Neural cell (in vitro differentiated cells): Measurements from ENCODE around the gene FYCO1.

Experiments
- CTCF ChIP-seq: fragments of 450-650 bp; IDR thresholded peaks from 2 replicates; pipeline ENCODE4 v1.5.1; 2014; ENCODE audit warnings: antibody characterized with exemption, mild to moderate bottlenecking, moderate library complexity; ENCODE audit not compliant: poor library complexity, severe bottlenecking
- EP300 ChIP-seq: fragments of 450-650 bp; conservative IDR thresholded peaks from 2 replicates; pipeline ENCODE4 v1.6.1; 2014; ENCODE audit warnings: antibody characterized with exemption, mild to moderate bottlenecking, moderate library complexity; ENCODE audit not compliant: poor library complexity, severe bottlenecking
- EZH2 ChIP-seq: fragments of 200-600, 300-800 bp; shearing (Covaris generic), sonication (generic); IDR thresholded peaks from 2 replicates; pipeline ENCODE4 v1.6.1; 2014; ENCODE audit warnings: antibody characterized with exemption, low read length, borderline replicate concordance, mild to moderate bottlenecking; ENCODE audit not compliant: insufficient read depth, poor library complexity, severe bottlenecking
- MXI1 ChIP-seq: fragments of 450-650 bp; conservative IDR thresholded peaks from 2 replicates; pipeline ENCODE4 v1.6.1; 2014; ENCODE audit warnings: antibody characterized with exemption, mild to moderate bottlenecking; ENCODE audit not compliant: poor library complexity, severe bottlenecking
- POLR2AphosphoS5 ChIP-seq: IDR thresholded peaks from 2 replicates; pipeline ENCODE4 v1.6.1; 2012
- REST ChIP-seq: IDR thresholded peaks from 2 replicates; pipeline ENCODE4 v1.6.1; 2012; ENCODE audit warnings: borderline replicate concordance
- SMC3 ChIP-seq: fragments of 450-650 bp; conservative IDR thresholded peaks from 2 replicates; pipeline ENCODE4 v1.6.1; 2014; ENCODE audit warnings: antibody characterized with exemption, mild to moderate bottlenecking, moderate library complexity; ENCODE audit not compliant: poor library complexity

- TF ChIP-seq CTCF (no peak), REST (no peak), POLR2AphosphoS5 (no peak), EP300 (no peak), SMC3 (no peak), EZH2 (no peak), MXI1 (no peak)
These were observed 49.3 kb downstream of the FYCO1 start for GRCh38 chr3:45946307-45946706.
